ENCODE measurements around the gene CNTNAP2. TPM values are rescaled to one million over a fixed set of nuclear protein-coding genes. Genes with fewer than 3 reads are reported as not detected.

Gene CNTNAP2
- total RNA-seq, 3 donors from 2014 or later (not counting 1 experiment from before 2014, with no cell fraction given), result 0.18 to 1.1 TPM; not detected in 1

DNA sequence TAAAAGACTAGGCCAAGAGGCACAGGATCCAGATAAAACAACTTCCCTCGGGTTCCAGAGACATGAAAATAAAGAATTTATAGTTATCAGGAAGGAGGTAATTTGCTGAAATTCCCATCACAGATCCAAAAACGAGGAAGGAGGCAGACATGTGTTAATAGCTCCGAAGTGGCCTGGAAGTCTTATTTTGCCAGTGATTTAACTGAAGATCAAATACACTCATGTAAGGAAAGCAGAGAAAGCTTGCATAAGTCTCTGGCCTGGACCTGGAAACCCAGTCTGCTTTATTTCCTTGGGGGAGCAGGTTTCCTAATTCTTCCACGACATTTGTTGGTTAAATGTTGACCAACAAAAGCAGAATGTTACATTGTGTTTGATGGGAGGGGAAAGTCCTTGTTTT, 1975.3 kb downstream of the CNTNAP2 start:
- no peaks in the 10 kb centered on the region for H3K9me3 ChIP-seq (ENCODE audit: control insufficient read depth, insufficient read depth, low read length)
- ATAC-seq (no peak), DNase-seq (no peak)
- H3K27ac ChIP-seq (ENCODE audit: low read length), result no peak overlapping the region
- Mint-ChIP-seq H3K9me3 (peaks cover 2 to 3% of the 10 kb centered on the region in 2 donors), H3K4me1 (no peaks in the 10 kb centered on the region), H3K4me3 (no peak overlapping the region), H3K36me3 (no peaks in the 10 kb centered on the region), H3K27me3 (ENCODE audit: low read depth in 2 of 2) (peaks cover 0 to 7% of the 10 kb centered on the region in 2 donors), H3K27ac (no peak overlapping the region)
- H3K36me3 ChIP-seq (ENCODE audit: control insufficient read depth, insufficient read depth, low read length), result no peaks in the 10 kb centered on the region
- TF ChIP-seq, protein P1, sequence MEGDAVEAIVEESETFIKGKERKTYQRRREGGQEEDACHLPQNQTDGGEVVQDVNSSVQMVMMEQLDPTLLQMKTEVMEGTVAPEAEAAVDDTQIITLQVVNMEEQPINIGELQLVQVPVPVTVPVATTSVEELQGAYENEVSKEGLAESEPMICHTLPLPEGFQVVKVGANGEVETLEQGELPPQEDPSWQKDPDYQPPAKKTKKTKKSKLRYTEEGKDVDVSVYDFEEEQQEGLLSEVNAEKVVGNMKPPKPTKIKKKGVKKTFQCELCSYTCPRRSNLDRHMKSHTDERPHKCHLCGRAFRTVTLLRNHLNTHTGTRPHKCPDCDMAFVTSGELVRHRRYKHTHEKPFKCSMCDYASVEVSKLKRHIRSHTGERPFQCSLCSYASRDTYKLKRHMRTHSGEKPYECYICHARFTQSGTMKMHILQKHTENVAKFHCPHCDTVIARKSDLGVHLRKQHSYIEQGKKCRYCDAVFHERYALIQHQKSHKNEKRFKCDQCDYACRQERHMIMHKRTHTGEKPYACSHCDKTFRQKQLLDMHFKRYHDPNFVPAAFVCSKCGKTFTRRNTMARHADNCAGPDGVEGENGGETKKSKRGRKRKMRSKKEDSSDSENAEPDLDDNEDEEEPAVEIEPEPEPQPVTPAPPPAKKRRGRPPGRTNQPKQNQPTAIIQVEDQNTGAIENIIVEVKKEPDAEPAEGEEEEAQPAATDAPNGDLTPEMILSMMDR (IDR thresholded peaks at IDR 0.05), result no peak
- no peaks in the 10 kb centered on the region for H3K4me1 ChIP-seq (ENCODE audit: control insufficient read depth, insufficient read depth, low read length)
- no peak overlapping the region for H3K4me3 ChIP-seq (ENCODE audit: low read length)
- WGBS (ENCODE audit: insufficient coverage), result 74% methylated on average over 4 of the region's 4 CpGs
- no peaks in the 10 kb centered on the region for H3K27me3 ChIP-seq (ENCODE audit: control insufficient read depth, insufficient read depth, low read length)
- intact Hi-C loops (cut with micrococcal nuclease), result no loop called here

- no peak overlapping the region for H3K27ac ChIP-seq (ENCODE audit: low read length)
- Mint-ChIP-seq H3K36me3 (no peaks in the 10 kb centered on the region), H3K27ac (no peak overlapping the region), H3K4me3 (no peak overlapping the region), H3K27me3 (ENCODE audit: low read depth in 2 of 2) (no peaks in the 10 kb centered on the region), H3K9me3 (peaks cover 0 to 2% of the 10 kb centered on the region in 2 donors), H3K4me1 (no peaks in the 10 kb centered on the region)
- TF ChIP-seq, protein P1 (IDR thresholded peaks at IDR 0.05), result no peak
- no peak overlapping the region for H3K4me3 ChIP-seq (ENCODE audit: low read length)
- no peaks in the 10 kb centered on the region for H3K36me3 ChIP-seq (ENCODE audit: control insufficient read depth, insufficient read depth, low read length)
- DNase-seq (no peak), ATAC-seq (no peak)
- WGBS (ENCODE audit: insufficient coverage), result 84% methylated on average over 5 of the region's 9 CpGs
- H3K27me3 ChIP-seq (ENCODE audit: control insufficient read depth, insufficient read depth, low read length), result no peaks in the 10 kb centered on the region
- H3K9me3 ChIP-seq (ENCODE audit: control insufficient read depth, insufficient read depth, low read length), result no peaks in the 10 kb centered on the region
- no peaks in the 10 kb centered on the region for H3K4me1 ChIP-seq (ENCODE audit: control insufficient read depth, insufficient read depth, low read length)
- intact Hi-C loops (cut with micrococcal nuclease), result no loop called here
Observed at GRCh38 chr7:148093375-148094166, 1977.0 kb downstream of the CNTNAP2 start.

GRCh38 chr7:148095066-148095465, 1978.5 kb downstream of the CNTNAP2 start:
- intact Hi-C loops (cut with micrococcal nuclease), result no loop called here
- 71% methylated on average over 8 of the region's 8 CpGs for WGBS (ENCODE audit: insufficient coverage)
- no peak for ATAC-seq
- TF ChIP-seq, protein P1 (IDR thresholded peaks at IDR 0.05), result no peak
- Histone ChIP-seq H3K27ac (ENCODE audit: low read length) (no peak overlapping the region), H3K4me3 (ENCODE audit: low read length) (no peak overlapping the region), H3K36me3 (ENCODE audit: control insufficient read depth, insufficient read depth, low read length) (no peaks in the 10 kb centered on the region), H3K4me1 (ENCODE audit: control insufficient read depth, insufficient read depth, low read length) (no peaks in the 10 kb centered on the region), H3K9me3 (ENCODE audit: control insufficient read depth, insufficient read depth, low read length) (no peaks in the 10 kb centered on the region), H3K27me3 (ENCODE audit: control insufficient read depth, insufficient read depth, low read length) (no peaks in the 10 kb centered on the region)
- Mint-ChIP-seq H3K36me3 (no peaks in the 10 kb centered on the region), H3K4me1 (no peaks in the 10 kb centered on the region), H3K27me3 (ENCODE audit: low read depth in 2 of 2) (no peaks in the 10 kb centered on the region), H3K4me3 (no peak overlapping the region), H3K27ac (no peak overlapping the region), H3K9me3 (peaks cover 0 to 2% of the 10 kb centered on the region in 2 donors)
- DNase-seq, result no peak

Measured in natural killer cell (primary cell).